ENCODE results near the gene VPREB3.

GRCh38 chr22:23716811-23717801, 37.1 kb downstream of the VPREB3 start:
- TF ChIP-seq CTCF (IDR thresholded peaks at IDR 0.05) (no peak), POLR2AphosphoS5 (IDR thresholded peaks at IDR 0.05) (peak; percentile 86 to 97 (median 88)), POLR2A (IDR thresholded peaks at IDR 0.05) (peak; percentile 47 to 77), EP300 (IDR thresholded peaks at IDR 0.05) (no peak)

Data from sigmoid colon (tissue), 4 donors.